Measurements from ENCODE around the gene QRSL1. TPM values are rescaled to one million over a fixed set of nuclear protein-coding genes. Genes with fewer than 3 reads are reported as not detected.

QRSL1 gene
- total RNA-seq, 1 donor from 2014 or later = 23.0 TPM

GRCh38 chr6:106637717-106638341 lies 8.5 kb downstream of the QRSL1 start:
- H3K4me2 ChIP-seq = no peak overlapping the region
- no peak for DNase-seq (ENCODE audit: low spot score)
- peaks cover 70% of the 10 kb centered on the region for H3K79me2 ChIP-seq (ENCODE audit: low read depth)
- no peaks in the 10 kb centered on the region for H3F3A ChIP-seq (ENCODE audit: low read depth)
- H3K9me3 ChIP-seq (ENCODE audit: low read depth) = no peaks in the 10 kb centered on the region
- no peak overlapping the region for H3K4me3 Mint-ChIP-seq
- TF ChIP-seq EZH2phosphoT487 (IDR thresholded peaks at IDR 0.05) = no peak
- TF ChIP-seq EZH2 (IDR thresholded peaks at IDR 0.05) = no peak
- no peak for TF ChIP-seq CTCF (IDR thresholded peaks at IDR 0.05)
- no peak overlapping the region for H2AFZ ChIP-seq (replicated peaks)
- no peaks in the 10 kb centered on the region for H3K4me1 Mint-ChIP-seq
- H3K27me3 Mint-ChIP-seq (ENCODE audit: insufficient read depth, low read depth) = no peaks in the 10 kb centered on the region
- H3K9me3 Mint-ChIP-seq = no peaks in the 10 kb centered on the region
- H3K27ac ChIP-seq = no peak overlapping the region
- H3K9ac ChIP-seq = no peak overlapping the region
- no peaks in the 10 kb centered on the region for H3K4me1 ChIP-seq
- H3K27ac Mint-ChIP-seq = no peak overlapping the region
- H3K36me3 Mint-ChIP-seq = peaks cover 17% of the 10 kb centered on the region
- no peaks in the 10 kb centered on the region for H3K36me3 ChIP-seq
- no peaks in the 10 kb centered on the region for H4K20me1 ChIP-seq (ENCODE audit: low read depth)
- no peak overlapping the region for H3K4me3 ChIP-seq
- no peaks in the 10 kb centered on the region for H3K27me3 ChIP-seq

- H3K4me3 Mint-ChIP-seq = no peak overlapping the region
Measured at GRCh38 chr6:106639812-106640211, 10.4 kb downstream of the QRSL1 start.

GRCh38 chr6:106642476-106642875 lies 13.1 kb downstream of the QRSL1 start:
- Mint-ChIP-seq H3K27me3 (ENCODE audit: insufficient read depth, low read depth) (peaks cover 3% of the 10 kb centered on the region), H3K36me3 (peaks cover 34% of the 10 kb centered on the region), H3K27ac (no peak overlapping the region), H3K4me3 (no peak overlapping the region), H3K4me1 (no peaks in the 10 kb centered on the region), H3K9me3 (no peaks in the 10 kb centered on the region)
- Histone ChIP-seq H3F3A (ENCODE audit: low read depth) (no peaks in the 10 kb centered on the region), H3K36me3 (no peaks in the 10 kb centered on the region), H3K4me2 (no peak overlapping the region), H3K9ac (no peak overlapping the region), H3K4me3 (no peak overlapping the region), H4K20me1 (ENCODE audit: low read depth) (no peaks in the 10 kb centered on the region), H3K9me3 (ENCODE audit: low read depth) (no peaks in the 10 kb centered on the region), H2AFZ (replicated peaks) (no peak overlapping the region), H3K27ac (no peak overlapping the region), H3K79me2 (ENCODE audit: low read depth) (peaks cover 23% of the 10 kb centered on the region), H3K27me3 (no peaks in the 10 kb centered on the region), H3K4me1 (no peaks in the 10 kb centered on the region)
- TF ChIP-seq CTCF (IDR thresholded peaks at IDR 0.05) = no peak
- no peak for TF ChIP-seq EZH2phosphoT487 (IDR thresholded peaks at IDR 0.05)
- no peak for TF ChIP-seq EZH2 (IDR thresholded peaks at IDR 0.05)
- no peak for DNase-seq (ENCODE audit: low spot score)

More at GRCh38 chr6:106639812-106640211, 10.4 kb downstream of the QRSL1 start:
- Histone ChIP-seq H3K9me3 (ENCODE audit: low read depth) (no peaks in the 10 kb centered on the region), H3K9ac (no peak overlapping the region), H4K20me1 (ENCODE audit: low read depth) (no peaks in the 10 kb centered on the region), H3K4me3 (no peak overlapping the region), H3K4me2 (no peak overlapping the region), H3F3A (ENCODE audit: low read depth) (no peaks in the 10 kb centered on the region), H3K79me2 (ENCODE audit: low read depth) (peaks cover 50% of the 10 kb centered on the region), H2AFZ (replicated peaks) (no peak overlapping the region), H3K27me3 (no peaks in the 10 kb centered on the region), H3K36me3 (no peaks in the 10 kb centered on the region), H3K27ac (no peak overlapping the region), H3K4me1 (no peaks in the 10 kb centered on the region)
- no peaks in the 10 kb centered on the region for H3K27me3 Mint-ChIP-seq (ENCODE audit: insufficient read depth, low read depth)
- TF ChIP-seq EZH2phosphoT487 (IDR thresholded peaks at IDR 0.05) (no peak), EZH2 (IDR thresholded peaks at IDR 0.05) (no peak), CTCF (IDR thresholded peaks at IDR 0.05) (no peak)
- no peak overlapping the region for H3K27ac Mint-ChIP-seq
- H3K4me1 Mint-ChIP-seq = no peaks in the 10 kb centered on the region
- no peak for DNase-seq (ENCODE audit: low spot score)
- no peaks in the 10 kb centered on the region for H3K9me3 Mint-ChIP-seq
- peaks cover 22% of the 10 kb centered on the region for H3K36me3 Mint-ChIP-seq

Data from neural progenitor cell (in vitro differentiated cells).